ENCODE data around the gene FGGY. TPM values are rescaled to one million over a fixed set of nuclear protein-coding genes. Genes with fewer than 3 reads are reported as not detected.

The FGGY gene
- total RNA-seq, 1 experiment from 2014 or later: 10.2 TPM

DNA sequence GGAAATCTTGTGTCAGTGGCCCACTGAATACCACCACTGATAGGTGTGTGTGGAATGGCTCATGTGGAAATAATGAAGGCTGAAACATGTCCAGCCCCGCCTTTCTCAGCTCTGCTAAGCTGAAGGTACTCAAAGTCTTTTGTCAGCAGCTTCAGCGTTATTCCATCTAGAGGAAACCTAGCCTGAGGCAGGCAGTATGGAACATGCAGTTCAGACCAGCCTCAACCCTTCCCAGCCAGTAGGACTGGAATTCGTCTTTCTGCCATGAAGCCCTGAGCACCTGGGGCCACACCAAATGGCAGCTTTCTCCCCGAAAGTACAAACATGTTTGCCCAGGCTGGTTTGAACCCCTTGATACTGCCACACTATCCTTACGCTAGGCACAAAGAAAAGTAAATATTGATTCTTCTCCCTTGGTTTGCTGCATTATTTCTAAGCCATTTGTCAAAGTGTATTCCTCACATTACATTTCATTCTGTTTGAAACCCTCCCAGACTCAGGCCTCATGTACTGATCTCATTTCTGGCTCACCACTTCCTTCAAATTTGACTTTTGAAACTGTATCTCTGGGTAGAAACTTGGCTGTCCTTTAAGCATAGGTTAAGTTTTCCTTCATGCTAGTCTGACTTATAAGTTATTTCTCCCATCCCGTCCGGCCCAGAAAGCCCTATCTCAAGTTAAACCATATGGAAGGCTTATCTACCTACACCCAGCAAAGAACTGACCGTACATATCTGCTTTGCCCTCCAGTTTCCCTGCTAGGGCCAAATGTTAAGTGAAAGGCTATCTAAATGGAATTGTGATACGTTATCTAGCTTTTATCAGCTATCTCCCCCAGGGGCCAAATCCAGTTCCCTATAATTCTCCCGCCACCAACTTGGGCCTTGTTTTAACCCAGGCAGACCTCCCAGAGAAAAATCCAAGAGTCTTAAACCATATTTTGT, 472.2 kb downstream of the FGGY start:
- no peak for DNase-seq (ENCODE audit: low spot score)
- in situ Hi-C loops (cut with HindIII; ENCODE audit: low sequenced_read_pairs): no loop called here

GRCh38 chr1:59769736-59770095, 472.8 kb downstream of the FGGY start:
- in situ Hi-C loops (cut with HindIII; ENCODE audit: low sequenced_read_pairs): no loop called here

GRCh38 chr1:59771361-59771760, 474.5 kb downstream of the FGGY start:
- in situ Hi-C loops (cut with HindIII; ENCODE audit: low sequenced_read_pairs): no loop called here
- no peak for DNase-seq (ENCODE audit: low spot score)

More at GRCh38 chr1:59769736-59770095, 472.8 kb downstream of the FGGY start:
- DNase-seq (ENCODE audit: low spot score): no peak

- DNase-seq (ENCODE audit: low spot score): no peak
- in situ Hi-C loops (cut with HindIII; ENCODE audit: low sequenced_read_pairs): no loop called here
Measured at GRCh38 chr1:59775480-59775879, 478.6 kb downstream of the FGGY start.

DNA sequence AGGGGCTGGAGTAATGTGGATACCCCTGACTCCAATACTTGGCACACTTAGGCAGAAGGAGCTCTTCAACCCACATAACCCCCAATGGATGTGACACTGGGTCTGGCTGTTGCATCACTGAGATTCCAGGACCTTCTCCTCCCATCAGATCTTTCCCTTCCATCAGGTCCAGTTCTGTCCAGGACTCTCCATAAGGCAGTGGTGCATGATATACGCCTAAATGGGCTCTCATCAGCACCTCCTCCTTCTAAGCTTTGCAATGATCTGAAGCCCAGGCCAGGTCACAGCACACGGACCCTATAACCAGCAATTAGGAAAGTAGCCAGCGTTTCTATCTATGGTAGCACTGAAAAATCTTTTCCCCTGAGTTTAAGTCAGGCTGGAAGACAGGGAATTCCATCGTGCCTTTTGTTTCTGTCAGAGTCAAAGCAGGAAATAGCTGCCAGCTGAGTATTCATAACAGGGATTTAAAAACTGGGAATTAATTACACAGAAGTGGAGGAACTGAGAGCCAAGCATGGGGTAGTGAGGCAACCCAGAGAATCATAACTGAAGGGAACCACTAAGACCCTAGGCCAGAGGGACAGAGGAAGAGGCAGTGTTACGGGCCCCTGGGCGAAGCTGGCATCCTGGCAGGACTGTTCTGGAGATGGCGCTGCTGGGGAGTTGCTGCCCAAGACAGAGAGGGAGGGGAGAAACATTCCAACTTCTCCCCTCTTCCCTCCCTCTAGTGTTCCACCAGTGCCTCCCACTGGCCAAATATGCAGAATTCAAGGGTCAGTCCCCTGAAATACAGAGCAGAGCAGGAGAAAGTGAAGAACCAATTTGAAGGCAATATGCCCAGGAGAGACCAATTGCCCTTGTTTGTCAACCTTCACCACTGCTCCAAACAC, 480.3 kb downstream of the FGGY start:
- DNase-seq (ENCODE audit: low spot score): no peak
- in situ Hi-C loops (cut with HindIII; ENCODE audit: low sequenced_read_pairs): no loop called here

GRCh38 chr1:59779949-59780348, 483.1 kb downstream of the FGGY start:
- DNase-seq (ENCODE audit: low spot score): no peak

DNA sequence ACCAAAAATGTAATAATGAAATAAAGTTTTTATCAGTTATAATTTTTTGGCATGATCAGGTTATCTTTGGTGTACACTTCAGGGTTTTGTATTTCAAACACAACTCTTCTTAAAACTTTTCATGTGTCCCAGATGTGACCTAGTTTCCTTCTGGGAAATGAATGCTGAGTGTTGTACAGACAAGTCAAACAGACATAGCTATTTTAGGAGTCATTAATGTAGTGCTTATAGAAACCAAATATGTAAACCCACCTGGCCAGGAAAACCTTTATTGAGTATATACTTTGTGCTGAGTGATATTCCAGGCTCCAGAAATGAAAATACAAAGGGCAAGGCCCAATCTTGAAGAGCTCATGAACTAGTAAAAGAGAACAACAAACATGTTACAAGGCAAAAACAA, 491.9 kb downstream of the FGGY start:
- in situ Hi-C loops (cut with HindIII; ENCODE audit: low sequenced_read_pairs): no loop called here
- no peak for DNase-seq (ENCODE audit: low spot score)

More at GRCh38 chr1:59779949-59780348, 483.1 kb downstream of the FGGY start:
- in situ Hi-C loops (cut with HindIII; ENCODE audit: low sequenced_read_pairs): no loop called here

- DNase-seq (ENCODE audit: low spot score): no peak
- in situ Hi-C loops (cut with HindIII; ENCODE audit: low sequenced_read_pairs): no loop called here
Measured at GRCh38 chr1:59798600-59798999, 501.7 kb downstream of the FGGY start.

DNA sequence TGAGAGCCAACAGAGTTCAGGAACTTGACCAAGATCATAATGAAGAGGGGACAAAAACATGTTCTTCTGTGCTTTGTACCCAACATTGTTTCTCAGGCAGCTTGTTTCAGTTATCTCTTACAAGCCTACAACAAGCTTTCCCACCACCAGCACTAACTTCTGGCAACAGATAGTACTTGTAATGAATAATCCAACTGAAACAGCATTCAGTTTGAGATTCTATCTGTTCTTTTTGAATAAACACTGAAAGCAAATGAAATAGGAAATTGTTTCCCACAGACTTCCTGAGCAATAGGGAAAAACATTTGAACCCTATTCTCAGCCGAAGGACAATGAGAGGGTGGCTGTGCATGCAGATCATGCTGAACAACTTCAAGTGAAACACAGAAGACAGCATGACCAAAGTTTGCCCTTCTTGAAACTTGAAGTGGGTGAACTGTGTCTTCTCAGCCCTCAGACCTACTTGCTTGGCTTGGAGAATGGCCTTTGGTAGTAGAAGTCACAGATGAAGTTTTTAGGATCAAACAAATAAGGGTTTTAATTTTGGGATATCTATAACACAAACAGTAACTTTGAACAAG, 506.7 kb downstream of the FGGY start:
- no peak for DNase-seq (ENCODE audit: low spot score)
- in situ Hi-C loops (cut with HindIII; ENCODE audit: low sequenced_read_pairs): no loop called here

DNA sequence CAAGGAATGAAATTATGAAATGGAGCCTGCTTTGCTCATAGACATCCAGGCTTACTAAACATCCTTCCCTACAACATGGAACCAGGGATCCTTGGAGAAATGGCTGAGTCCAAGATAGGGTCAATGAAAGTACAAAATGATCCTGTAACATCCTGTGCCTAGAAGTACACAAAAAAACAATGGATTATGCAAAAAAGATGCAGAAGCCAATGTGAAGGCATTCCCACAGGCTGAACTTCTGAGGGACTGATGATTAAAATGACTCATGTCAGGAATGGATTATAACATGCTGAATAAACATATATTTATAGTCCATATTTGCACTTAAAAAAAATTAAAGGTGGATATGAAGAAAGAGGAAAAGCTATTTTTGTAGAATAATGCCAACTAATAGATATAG, 507.4 kb downstream of the FGGY start:
- no peak for DNase-seq (ENCODE audit: low spot score)
- in situ Hi-C loops (cut with HindIII; ENCODE audit: low sequenced_read_pairs): no loop called here

GRCh38 chr1:59805554-59805953, 508.7 kb downstream of the FGGY start:
- in situ Hi-C loops (cut with HindIII; ENCODE audit: low sequenced_read_pairs): no loop called here
- DNase-seq (ENCODE audit: low spot score): no peak

Data from G401 (cell line).